B cell (primary cell): ENCODE measurements around the gene C14orf119. TPM values are rescaled to one million over a fixed set of nuclear protein-coding genes. Genes with fewer than 3 reads are reported as not detected.
A peak's percentile ranks its signal among the peaks of the same experiment; 100 is the strongest.

ENCODE experiments used
- ATAC-seq: fragments of 200-7000 bp; cut with Tn5 transposase; one replicate; pipeline ENCODE4 v1.10.0; 2021; ENCODE audit warnings: low read depth, mild to moderate bottlenecking, moderate number of reproducible peaks, moderate library complexity
- CTCF ChIA-PET: fragments of 350-600 bp; sonication (Branson Sonifier 250); formaldehyde crosslinking; loops from one replicate; lab custom pipeline; 2021; ENCODE audit warnings: antibody characterized with exemption, inconsistent platforms; lab: Charles Lee
- POLR2A ChIA-PET: fragments of 350-600 bp; sonication (Branson Sonifier 250); formaldehyde crosslinking; loops from one replicate; lab custom pipeline; 2021; ENCODE audit warnings: antibody characterized with exemption; lab: Charles Lee
- DNase-seq: peaks from one replicate; pipeline ENCODE4 v3.0.0; 2013
- H2AFZ ChIP-seq: 2 replicates; pipeline ENCODE4 v1.6.1; 2012; ENCODE audit warnings: mild to moderate bottlenecking, low read depth, low read length; ENCODE audit not compliant: insufficient read depth, poor library complexity, severe bottlenecking
- H3K27ac ChIP-seq, 2 donors: 1 replicate in 1 of 2; 2 replicates in 1 of 2; pipeline ENCODE4 v1.5.1; 2012 to 2013; ENCODE audit warnings: low read length in 2 of 2, mild to moderate bottlenecking in 2 of 2, moderate library complexity in 1 of 2
- H3K27me3 ChIP-seq, 4 experiments: fragments of 200-600 bp in 1 of 4; sonication (generic) in 1 of 4; replicated peaks in 1 of 4; 1 replicate in 2 of 4; 2 replicates in 2 of 4; pipeline versions ENCODE4 v1.6.1 to v1.7.0; 2013 to 2016; ENCODE audit warnings: low read length in 3 of 4, mild to moderate bottlenecking in 2 of 4, mixed read lengths in 1 of 4, moderate library complexity in 1 of 4; ENCODE audit not compliant: insufficient read depth in 4 of 4, control insufficient read depth in 3 of 4; ENCODE audit errors: control extremely low read depth in 1 of 4
- H3K36me3 ChIP-seq, 2 experiments: replicated peaks in 1 of 2; 1 replicate in 1 of 2; 2 replicates in 1 of 2; pipeline versions ENCODE4 v1.6.1 to v1.7.1; 2013; ENCODE audit warnings: low read length in 1 of 2; ENCODE audit not compliant: insufficient read depth in 2 of 2, control insufficient read depth in 1 of 2; ENCODE audit errors: control extremely low read depth in 1 of 2, extremely low read depth in 1 of 2
- H3K4me1 ChIP-seq, 2 donors: fragments of 200-600 bp in 1 of 2; sonication (generic) in 1 of 2; 1 replicate in 1 of 2; 2 replicates in 1 of 2; pipeline versions ENCODE4 v1.5.1 to v1.6.1; 2013 to 2017; ENCODE audit warnings: low read length in 2 of 2; ENCODE audit not compliant: control insufficient read depth in 2 of 2, insufficient read depth in 2 of 2
- H3K4me2 ChIP-seq: replicated peaks from 2 replicates; pipeline ENCODE3; 2012; ENCODE audit warnings: mild to moderate bottlenecking, low read depth, low read length; ENCODE audit not compliant: poor library complexity, severe bottlenecking
- H3K4me3 ChIP-seq, 5 experiments: fragments of 200-600 bp in 1 of 5; sonication (generic) in 1 of 5; 1 replicate in 3 of 5; 2 replicates in 2 of 5; pipeline versions ENCODE4 v1.5.1 to v1.7.0; 2011 to 2016; ENCODE audit warnings: low read length in 4 of 5, mild to moderate bottlenecking in 4 of 5, low read depth in 2 of 5, control low read depth in 1 of 5, moderate library complexity in 1 of 5; ENCODE audit not compliant: insufficient read depth in 1 of 5; ENCODE audit errors: control extremely low read depth in 1 of 5, extremely low read depth in 1 of 5
- H3K79me2 ChIP-seq: fragments of 200-600 bp; sonication (generic); one replicate; pipeline ENCODE4 v1.6.0; 2016; ENCODE audit warnings: low read length; ENCODE audit not compliant: control insufficient read depth, insufficient read depth
- H3K9ac ChIP-seq: fragments of 200-600 bp; sonication (generic); 2 replicates; pipeline ENCODE4 v1.6.1; 2017; ENCODE audit warnings: mild to moderate bottlenecking, low read length, moderate library complexity
- H3K9me3 ChIP-seq, 3 donors: one replicate each; pipeline versions ENCODE4 v1.6.1 to v1.7.1; 2013; ENCODE audit warnings: low read length in 2 of 3; ENCODE audit not compliant: control insufficient read depth in 2 of 3, insufficient read depth in 1 of 3; ENCODE audit errors: control extremely low read depth in 1 of 3
- H4K20me1 ChIP-seq: 2 replicates; pipeline ENCODE4 v1.6.0; 2012; ENCODE audit warnings: mild to moderate bottlenecking, low read length; ENCODE audit not compliant: insufficient read depth, control insufficient read depth, poor library complexity, severe bottlenecking
- H3K27ac Mint-ChIP-seq: one replicate; pipeline ENCODE4 v1.8.0; 2021; ENCODE audit warnings: mixed read lengths
- H3K27me3 Mint-ChIP-seq: one replicate; pipeline ENCODE4 v1.8.0; 2021; ENCODE audit warnings: mixed read lengths
- H3K4me1 Mint-ChIP-seq: one replicate; pipeline ENCODE4 v1.8.0; 2021; ENCODE audit warnings: mixed read lengths
- H3K4me3 Mint-ChIP-seq: one replicate; pipeline ENCODE4 v1.8.0; 2021; ENCODE audit warnings: mixed read lengths
- H3K9me3 Mint-ChIP-seq: one replicate; pipeline ENCODE4 v1.8.0; 2022; ENCODE audit warnings: mixed read lengths; ENCODE audit not compliant: insufficient read depth
- EZH2 ChIP-seq: IDR thresholded peaks from 2 replicates; pipeline ENCODE4 v1.6.1; 2012; ENCODE audit warnings: borderline replicate concordance, low read depth, mild to moderate bottlenecking, moderate library complexity, low read length; ENCODE audit not compliant: insufficient read depth, poor library complexity, severe bottlenecking
- WGBS: methylation state at CpG from one replicate; pipeline ENCODE4 v1.1.5; 2013; ENCODE audit warnings: missing lambda C conversion rate; ENCODE audit not compliant: insufficient coverage; 5-methylcytosine and 5-hydroxymethylcytosine counted together
- intact Hi-C: fragments of 100-400 bp; cut with micrococcal nuclease; formaldehyde crosslinking; loops from one replicate; pipeline ENCODE4 v1.10.0; 2022
- polyA plus RNA-seq: library from polyadenylated mRNA; depleted of rRNA; stranded (reverse); fragments of >200 nt; gene quantifications from 2 replicates; pipeline ENCODE4 v1.2.3, GENCODE V29; 2012
- total RNA-seq, 2 donors: library from RNA; stranded (reverse); fragments of 120-200 nt in 1 of 2; gene quantifications; 1 replicate in 1 of 2; 2 replicates in 1 of 2; pipeline versions ENCODE4 v1.2.3 to v1.2.4, GENCODE V29; 2013 to 2022
- TF ChIP-seq, protein P1 (sequence below): fragments of 200-600 bp; IDR thresholded peaks from one replicate; pipeline ENCODE4 v1.8.0; 2022; ENCODE audit warnings: antibody characterized with exemption, mild to moderate bottlenecking

C14orf119 gene
- total and polyA plus RNA-seq, 2 donors (not counting 1 experiment from before 2014, with no cell fraction given): 12.2 to 30.6 TPM

DNA sequence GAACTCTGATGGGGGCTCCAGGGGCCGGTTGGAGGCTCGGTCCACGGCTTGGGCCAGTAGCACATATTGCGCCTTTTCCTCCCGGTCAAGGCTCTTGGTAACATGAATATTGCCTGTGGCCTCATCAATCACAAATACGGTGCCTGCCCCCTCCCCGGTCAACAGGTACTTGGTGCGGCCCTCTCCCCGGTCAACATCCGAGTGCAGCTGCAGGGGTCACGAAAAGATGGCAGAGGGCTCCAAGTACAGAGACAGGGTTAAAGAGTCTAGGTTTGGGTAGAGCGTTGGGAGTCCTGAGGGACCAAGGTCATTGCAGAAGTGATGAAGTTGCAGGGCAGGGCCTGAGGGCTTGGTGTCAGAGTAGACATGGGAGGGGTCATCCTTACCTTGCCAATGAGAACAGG, 40.2 kb upstream of the C14orf119 start:
- peaks cover 0 to 6% (median 0%) of the 10 kb centered on the region in 4 experiments for H3K27me3 ChIP-seq
- WGBS: 97% methylated on average over 12 of the region's 12 CpGs
- no peak for ATAC-seq

GRCh38 chr14:23055621-23056144, 39.6 kb upstream of the C14orf119 start:
- Mint-ChIP-seq H3K27me3 (no peaks in the 10 kb centered on the region), H3K4me3 (peak overlapping the region; percentile 89), H3K4me1 (peaks cover 18% of the 10 kb centered on the region), H3K9me3 (no peaks in the 10 kb centered on the region), H3K27ac (no peak overlapping the region)
- no peak overlapping the region for H3K4me2 ChIP-seq
- H2AFZ ChIP-seq: peak overlapping the region; percentile 63
- no peaks in the 10 kb centered on the region for H3K79me2 ChIP-seq
- H3K27ac ChIP-seq: no peak overlapping the region
- intact Hi-C loops: loop anchor here (1.0 to 10.0 kb wide), 7 partner anchors 14 to 751 kb away; no protein-coding TSS in a partner anchor
- peaks cover 5% of the 10 kb centered on the region for H4K20me1 ChIP-seq
- ChIA-PET CTCF (interaction anchor here (1.4 to 19.1 kb wide), 4 partner anchors 13 to 70 kb away, joined by 6 to 1134 read pairs (median 14); partner anchors contain the start of genes ACIN1 and AJUBA), POLR2A (no interaction called here)
- no peak overlapping the region for H3K9ac ChIP-seq
- peaks cover 0 to 20% of the 10 kb centered on the region in 2 experiments for H3K36me3 ChIP-seq
- WGBS: 89% methylated on average over 5 of the region's 6 CpGs
- H3K9me3 ChIP-seq: no peaks in the 10 kb centered on the region
- H3K4me1 ChIP-seq: peaks cover 10 to 21% of the 10 kb centered on the region in 2 donors
- TF ChIP-seq, protein P1, sequence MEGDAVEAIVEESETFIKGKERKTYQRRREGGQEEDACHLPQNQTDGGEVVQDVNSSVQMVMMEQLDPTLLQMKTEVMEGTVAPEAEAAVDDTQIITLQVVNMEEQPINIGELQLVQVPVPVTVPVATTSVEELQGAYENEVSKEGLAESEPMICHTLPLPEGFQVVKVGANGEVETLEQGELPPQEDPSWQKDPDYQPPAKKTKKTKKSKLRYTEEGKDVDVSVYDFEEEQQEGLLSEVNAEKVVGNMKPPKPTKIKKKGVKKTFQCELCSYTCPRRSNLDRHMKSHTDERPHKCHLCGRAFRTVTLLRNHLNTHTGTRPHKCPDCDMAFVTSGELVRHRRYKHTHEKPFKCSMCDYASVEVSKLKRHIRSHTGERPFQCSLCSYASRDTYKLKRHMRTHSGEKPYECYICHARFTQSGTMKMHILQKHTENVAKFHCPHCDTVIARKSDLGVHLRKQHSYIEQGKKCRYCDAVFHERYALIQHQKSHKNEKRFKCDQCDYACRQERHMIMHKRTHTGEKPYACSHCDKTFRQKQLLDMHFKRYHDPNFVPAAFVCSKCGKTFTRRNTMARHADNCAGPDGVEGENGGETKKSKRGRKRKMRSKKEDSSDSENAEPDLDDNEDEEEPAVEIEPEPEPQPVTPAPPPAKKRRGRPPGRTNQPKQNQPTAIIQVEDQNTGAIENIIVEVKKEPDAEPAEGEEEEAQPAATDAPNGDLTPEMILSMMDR: no peak
- TF ChIP-seq EZH2: no peak
- peaks cover 0 to 6% (median 0%) of the 10 kb centered on the region in 4 experiments for H3K27me3 ChIP-seq
- ATAC-seq: no peak
- H3K4me3 ChIP-seq: no peak overlapping the region
- DNase-seq: no peak

More for the DNA sequence above, 40.2 kb upstream of the C14orf119 start:
- no peak overlapping the region for H3K9ac ChIP-seq
- no peak for DNase-seq
- H3K27me3 Mint-ChIP-seq: no peaks in the 10 kb centered on the region
- H3K4me1 ChIP-seq: peaks cover 10 to 21% of the 10 kb centered on the region in 2 donors
- ChIA-PET POLR2A (interaction anchor here (0.8 kb wide), 1 partner anchor 69 kb away, joined by 3 read pairs; no protein-coding TSS in a partner anchor), CTCF (interaction anchor here (3.8 to 19.1 kb wide), 2 partner anchors 48 to 69 kb away, joined by 16 to 1134 read pairs; partner anchors contain the start of gene AJUBA)
- no peak overlapping the region for H3K4me3 ChIP-seq
- H3K27ac ChIP-seq: no peak overlapping the region
- no peak overlapping the region for H2AFZ ChIP-seq
- intact Hi-C loops: loop anchor here (5.0 to 10.0 kb wide), 6 partner anchors 37 to 750 kb away; no protein-coding TSS in a partner anchor
- peaks cover 18% of the 10 kb centered on the region for H3K4me1 Mint-ChIP-seq
- no peak overlapping the region for H3K4me2 ChIP-seq
- no peak overlapping the region for H3K27ac Mint-ChIP-seq
- no peaks in the 10 kb centered on the region for H3K79me2 ChIP-seq
- H3K9me3 ChIP-seq: no peaks in the 10 kb centered on the region
- H3K4me3 Mint-ChIP-seq: no peak overlapping the region
- TF ChIP-seq, protein P1: no peak
- no peak for TF ChIP-seq EZH2
- no peaks in the 10 kb centered on the region for H3K9me3 Mint-ChIP-seq
- peaks cover 0 to 16% of the 10 kb centered on the region in 2 experiments for H3K36me3 ChIP-seq
- peaks cover 5% of the 10 kb centered on the region for H4K20me1 ChIP-seq
